KMS-11 (cell line): ENCODE data around the gene CTSZ.

Experiments used
- H2AFZ ChIP-seq: fragments of 200-600 bp; sonication (generic); 2 replicates; pipeline ENCODE4 v1.6.1; 2016; ENCODE audit warnings: antibody characterized with exemption, mixed run types, low read depth
- H3K27ac ChIP-seq: fragments of 200-600 bp; sonication (generic); 2 replicates; pipeline ENCODE4 v1.6.1; 2016; ENCODE audit warnings: mild to moderate bottlenecking, mixed run types
- H3K27me3 ChIP-seq: fragments of 200-600 bp; sonication (generic); 2 replicates; pipeline ENCODE4 v1.6.1; 2017; ENCODE audit warnings: mild to moderate bottlenecking, low read depth, mixed run types, moderate library complexity; ENCODE audit not compliant: insufficient read depth
- H3K36me3 ChIP-seq: fragments of 200-600 bp; sonication (generic); 2 replicates; pipeline ENCODE4 v1.6.1; 2017; ENCODE audit warnings: mild to moderate bottlenecking, mixed run types; ENCODE audit not compliant: insufficient read depth
- H3K4me1 ChIP-seq: fragments of 200-600 bp; sonication (generic); 2 replicates; pipeline ENCODE4 v1.6.1; 2016; ENCODE audit warnings: mild to moderate bottlenecking, low read depth, mixed run types; ENCODE audit not compliant: poor library complexity, severe bottlenecking
- H3K4me2 ChIP-seq: fragments of 200-600 bp; sonication (generic); 2 replicates; pipeline ENCODE4 v1.7.0; 2016; ENCODE audit warnings: mild to moderate bottlenecking, mixed run types
- H3K4me3 ChIP-seq: fragments of 200-600 bp; sonication (generic); IDR thresholded peaks from 2 replicates; pipeline ENCODE4 v1.6.1; 2017; ENCODE audit warnings: low read depth, low read length, mixed read lengths; ENCODE audit not compliant: insufficient read depth
- H3K79me2 ChIP-seq: fragments of 200-600 bp; sonication (generic); 2 replicates; pipeline ENCODE4 v1.6.1; 2016; ENCODE audit warnings: low read depth, mixed run types; ENCODE audit not compliant: insufficient read depth
- H3K9ac ChIP-seq: fragments of 200-600 bp; sonication (generic); 2 replicates; pipeline ENCODE4 v1.6.1; 2016; ENCODE audit warnings: mild to moderate bottlenecking, mixed run types
- H4K20me1 ChIP-seq: fragments of 200-600 bp; sonication (generic); 2 replicates; pipeline ENCODE4 v1.6.1; 2016; ENCODE audit warnings: mild to moderate bottlenecking, mixed run types; ENCODE audit not compliant: insufficient read depth
- CTCF ChIP-seq: fragments of 200-600 bp; sonication (generic); conservative IDR thresholded peaks from 2 replicates; pipeline ENCODE4 v1.6.1; 2017; ENCODE audit warnings: low read depth, mild to moderate bottlenecking, antibody characterized with exemption, low read length, moderate library complexity, mixed read lengths

Gene CTSZ

GRCh38 chr20:59033616-59034165 is 26.6 kb upstream of the CTSZ start:
- peaks cover 56% of the 10 kb centered on the region for H3K79me2 ChIP-seq
- TF ChIP-seq CTCF = no peak
- H2AFZ ChIP-seq = no peak overlapping the region
- no peaks in the 10 kb centered on the region for H3K27me3 ChIP-seq
- H3K4me2 ChIP-seq = peak overlapping the region; percentile 78; the same call in 1 of the 2 replicates
- no peak overlapping the region for H3K4me3 ChIP-seq
- H3K9ac ChIP-seq = no peak overlapping the region
- H3K27ac ChIP-seq = no peak overlapping the region
- peaks cover 47% of the 10 kb centered on the region for H3K4me1 ChIP-seq
- peaks cover 39% of the 10 kb centered on the region; the same call in 1 of the 2 replicates for H3K36me3 ChIP-seq
- H4K20me1 ChIP-seq = no peaks in the 10 kb centered on the region

- Histone ChIP-seq H3K4me2 (peak overlapping the region; percentile 78), H3K79me2 (peaks cover 56% of the 10 kb centered on the region), H3K4me3 (no peak overlapping the region), H3K27ac (peak overlapping the region; percentile 56), H3K9ac (peak overlapping the region; percentile 85), H3K36me3 (peaks cover 41% of the 10 kb centered on the region; the same call in 1 of the 2 replicates), H3K4me1 (peaks cover 51% of the 10 kb centered on the region), H3K27me3 (no peaks in the 10 kb centered on the region), H2AFZ (no peak overlapping the region), H4K20me1 (no peaks in the 10 kb centered on the region)
- TF ChIP-seq CTCF = 0 out of 2 replicates have a peak, but pooled peaks have one; percentile 10
Observed at GRCh38 chr20:59033093-59033492, 26.0 kb upstream of the CTSZ start.

- peak overlapping the region; percentile 56 for H3K27ac ChIP-seq
- peak overlapping the region; percentile 85 for H3K9ac ChIP-seq
- no peaks in the 10 kb centered on the region for H3K27me3 ChIP-seq
- H3K36me3 ChIP-seq = peaks cover 38% of the 10 kb centered on the region; the same call in 1 of the 2 replicates
- H3K4me1 ChIP-seq = peaks cover 55% of the 10 kb centered on the region
- peak overlapping the region; percentile 57 for H2AFZ ChIP-seq
- peaks cover 56% of the 10 kb centered on the region for H3K79me2 ChIP-seq
- H3K4me3 ChIP-seq = no peak overlapping the region
- no peaks in the 10 kb centered on the region for H4K20me1 ChIP-seq
- H3K4me2 ChIP-seq = peak overlapping the region; percentile 78
- TF ChIP-seq CTCF = peak; percentile 26; the same call in 1 of the 2 replicates
Observed at GRCh38 chr20:59032713-59033059, 25.6 kb upstream of the CTSZ start.

- H3K79me2 ChIP-seq = peaks cover 56% of the 10 kb centered on the region
- peak within 1 kb of the TSS; percentile 57 for H2AFZ ChIP-seq
- no peak for TF ChIP-seq CTCF
- H3K36me3 ChIP-seq = peaks cover 35% of the 10 kb centered on the region; the same call in 1 of the 2 replicates
- peak within 1 kb of the TSS; percentile 85 for H3K9ac ChIP-seq
- no peaks in the 10 kb centered on the region for H3K27me3 ChIP-seq
- H3K27ac ChIP-seq = peak within 1 kb of the TSS; percentile 69
- peaks cover 59% of the 10 kb centered on the region for H3K4me1 ChIP-seq
- peak within 1 kb of the TSS; percentile 95 for H3K4me2 ChIP-seq
- H3K4me3 ChIP-seq = peak within 1 kb of the TSS; percentile 12
- H4K20me1 ChIP-seq = no peaks in the 10 kb centered on the region
Observed at GRCh38 chr20:59032023-59032712, 25.1 kb upstream of the CTSZ start, which contains the start of gene ATP5F1E. Gene ATP5F1E (minus strand): TSS chr20:59032335. CDS start chr20:59032251, 84 bp downstream.
